NCI-H526 (cell line): ENCODE data around the gene CIAPIN1.

Experiments used
- DNase-seq, 2 experiments: peaks; one replicate each; lab custom pipeline; 2025; lab: John Stamatoyannopoulos, UW

CIAPIN1 gene

DNA sequence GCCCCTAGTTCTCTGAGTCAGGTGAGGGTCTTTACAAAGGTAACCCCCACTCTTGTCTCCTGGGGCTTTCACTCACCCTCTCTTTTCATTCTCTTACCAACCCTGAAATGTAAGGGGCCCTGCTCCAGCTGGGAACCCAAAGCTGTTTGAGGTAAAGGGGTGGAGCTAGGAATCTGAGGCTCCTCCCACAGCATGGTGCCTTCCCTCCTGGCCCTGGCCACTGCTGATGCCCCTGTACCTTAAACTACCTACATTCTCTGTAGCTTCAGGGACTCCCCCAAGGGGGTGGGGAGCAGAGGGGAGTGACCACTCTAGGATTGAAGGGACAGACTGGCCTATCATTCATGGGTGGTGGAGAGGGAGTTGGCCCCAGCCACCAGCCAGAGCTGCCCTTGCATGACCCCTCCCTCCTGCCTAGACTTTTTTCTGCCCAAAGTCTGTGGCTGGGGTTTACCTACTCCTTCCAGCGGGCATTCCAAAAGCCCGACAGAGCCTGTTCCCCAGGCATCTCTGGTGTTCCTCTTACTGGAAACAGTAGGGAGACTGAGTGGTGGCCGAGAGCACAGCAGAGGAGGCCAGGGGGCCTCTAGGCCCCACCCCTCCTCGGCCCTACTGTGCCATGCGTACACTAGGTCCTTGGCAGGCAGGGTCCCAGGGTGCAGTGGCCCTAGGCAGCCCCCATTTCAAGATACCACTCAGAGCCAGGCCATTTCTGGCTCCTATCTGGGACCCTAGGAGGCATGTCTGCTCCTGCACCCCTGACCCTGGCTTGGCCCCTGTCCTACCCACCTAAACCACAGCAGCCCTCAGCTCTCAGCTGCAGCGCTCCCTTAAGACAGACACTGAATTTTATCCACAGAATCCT, 29.6 kb upstream of the CIAPIN1 start:
- DNase-seq = peak in 1 of 2 experiments; percentile 9

- peak in 1 of 2 experiments; percentile 61 for DNase-seq
These were observed 28.6 kb upstream of the CIAPIN1 start for GRCh38 chr16:57475711-57476339.

DNA sequence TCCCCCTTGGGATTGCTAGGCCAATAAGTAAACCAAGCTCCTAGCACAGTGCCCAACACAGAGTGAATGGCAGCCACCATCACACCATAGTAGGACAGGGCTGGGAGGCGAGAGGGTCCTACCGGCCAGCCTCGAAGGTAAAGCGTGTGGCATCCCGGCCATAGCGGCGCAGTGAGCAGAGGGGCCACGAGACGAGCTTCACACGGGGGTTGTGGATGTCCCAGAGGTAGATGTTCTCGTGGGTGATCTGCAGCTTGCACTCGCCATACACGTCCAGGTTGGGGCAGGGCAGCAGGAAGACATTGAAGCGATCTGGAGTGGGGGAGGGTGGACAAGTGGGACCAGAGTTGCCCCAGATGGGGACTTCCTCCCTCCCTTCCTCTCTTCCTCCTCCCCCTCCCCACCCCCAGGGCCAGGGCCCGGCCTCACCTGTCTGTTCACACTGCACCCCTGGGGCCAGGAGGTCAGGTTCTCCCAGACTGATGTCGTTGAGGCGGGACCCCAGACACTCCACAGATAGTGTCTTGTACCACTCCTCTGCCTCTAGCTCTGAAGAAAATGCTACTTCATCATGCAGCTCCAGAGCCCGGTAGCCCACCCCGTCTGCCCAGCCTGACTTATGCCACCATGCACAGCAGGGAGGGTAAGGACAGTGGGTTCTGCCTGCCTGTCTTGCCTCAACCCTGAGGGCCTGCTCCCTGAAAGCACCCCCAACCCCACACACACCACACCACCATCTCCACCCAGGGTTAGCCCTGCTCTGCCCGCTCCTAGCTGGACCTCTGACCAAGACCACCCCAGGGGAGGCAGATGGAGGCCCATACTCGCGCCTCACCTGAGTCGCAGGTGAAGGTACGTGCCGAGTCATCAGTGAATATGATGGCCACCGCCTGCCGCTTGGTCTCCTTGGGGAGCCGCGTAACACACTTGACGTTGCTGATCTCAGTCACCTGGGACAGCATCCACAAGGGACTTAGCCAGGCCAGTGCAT, 27.8 kb upstream of the CIAPIN1 start:
- DNase-seq = no peak

- no peak for DNase-seq
These were observed 26.7 kb upstream of the CIAPIN1 start for GRCh38 chr16:57473906-57474305.

DNA sequence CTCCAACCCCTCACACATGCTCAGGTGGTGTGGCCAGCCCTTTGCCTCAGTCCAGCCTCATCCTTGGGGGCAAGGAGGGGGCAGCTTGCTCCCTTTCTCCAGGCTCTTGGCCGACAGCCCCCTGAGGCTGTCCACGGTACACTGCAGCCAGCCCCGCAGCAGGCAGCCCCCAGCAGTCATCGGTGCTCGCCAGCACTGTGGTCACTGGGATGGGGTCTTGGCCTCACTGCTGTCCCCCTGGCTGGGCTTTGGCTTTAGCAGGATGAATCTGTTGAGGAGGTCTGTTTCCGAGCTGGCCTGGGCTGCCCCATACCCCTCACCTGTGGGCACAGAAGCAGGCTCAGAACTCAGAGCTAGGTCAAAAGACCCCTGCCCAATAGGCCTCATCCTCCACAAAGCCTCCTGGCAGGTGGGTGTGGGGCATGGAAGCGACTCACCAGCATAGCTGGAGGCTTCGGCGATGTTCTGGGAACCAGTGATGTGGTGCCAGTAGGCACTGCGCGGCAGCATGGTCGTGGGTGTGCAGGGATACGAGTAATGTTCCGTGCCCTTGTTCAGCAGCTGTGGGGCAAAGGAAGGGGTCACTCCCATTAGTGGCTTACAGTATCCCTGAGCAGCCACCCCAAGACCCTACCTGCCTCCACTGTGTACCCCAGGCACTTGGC, 26.1 kb upstream of the CIAPIN1 start:
- DNase-seq = no peak

- DNase-seq = no peak
These were observed 25.5 kb upstream of the CIAPIN1 start for GRCh38 chr16:57472665-57473060.

DNA sequence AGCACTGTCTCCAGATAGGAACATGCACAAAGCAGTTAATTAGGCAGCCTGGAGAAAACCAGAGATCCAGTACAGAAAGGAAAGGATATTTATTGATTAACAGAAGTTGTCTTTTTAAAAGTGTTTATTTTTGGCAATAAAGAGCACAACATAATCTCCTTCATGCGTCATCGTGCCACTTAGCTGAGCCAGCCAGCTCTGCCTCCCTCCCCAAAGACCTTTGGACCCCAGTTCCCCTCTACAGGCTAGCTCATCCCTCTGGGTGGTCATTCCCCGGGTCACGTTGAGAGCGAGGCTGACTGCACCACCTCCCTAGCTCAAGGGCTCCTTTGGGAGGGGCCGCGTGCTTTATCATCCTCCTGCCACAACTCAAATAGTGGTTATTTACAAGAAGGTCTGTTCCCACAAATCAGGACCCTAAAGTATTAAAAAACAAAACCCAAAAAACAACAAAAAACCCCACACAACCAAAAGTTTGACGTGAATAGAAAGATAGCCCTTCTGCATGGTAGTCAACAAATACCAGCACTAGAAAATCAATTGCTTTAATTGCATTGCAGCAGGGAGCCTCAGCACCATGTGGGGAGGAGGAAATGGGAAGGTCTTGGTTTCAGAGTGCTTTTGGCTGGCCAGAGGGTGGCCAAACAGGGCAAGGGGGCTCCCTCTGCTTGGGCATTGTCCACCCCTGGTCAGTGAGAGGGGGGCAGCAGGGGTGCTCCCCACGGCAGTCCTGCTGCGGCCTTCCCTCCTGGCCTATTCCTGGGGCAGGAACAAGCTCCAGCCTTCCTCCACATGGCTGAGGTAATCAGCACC, 24.9 kb upstream of the CIAPIN1 start:
- DNase-seq = no peak

DNA sequence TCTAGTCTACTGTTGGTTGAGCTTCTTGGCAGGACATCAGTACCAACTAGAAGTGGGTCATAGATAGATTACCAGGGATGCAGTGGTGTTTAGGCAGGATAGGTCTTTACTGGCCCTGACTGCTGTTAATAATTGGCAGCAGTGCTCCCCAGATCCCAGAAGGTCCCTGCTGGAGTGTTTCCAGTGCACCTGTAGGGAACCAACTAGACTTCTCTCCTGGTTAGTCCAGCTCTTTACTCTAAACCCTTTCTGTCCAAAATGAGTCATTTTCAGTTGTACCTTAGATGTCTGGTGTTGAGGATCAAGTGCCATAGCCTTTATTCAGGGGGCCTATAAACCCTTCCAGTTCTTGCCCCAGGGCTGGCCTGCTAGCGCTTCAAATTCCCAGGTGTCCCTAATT, 24.0 kb upstream of the CIAPIN1 start:
- DNase-seq = no peak

- DNase-seq = no peak
These were observed 23.5 kb upstream of the CIAPIN1 start for GRCh38 chr16:57470711-57471110.

DNA sequence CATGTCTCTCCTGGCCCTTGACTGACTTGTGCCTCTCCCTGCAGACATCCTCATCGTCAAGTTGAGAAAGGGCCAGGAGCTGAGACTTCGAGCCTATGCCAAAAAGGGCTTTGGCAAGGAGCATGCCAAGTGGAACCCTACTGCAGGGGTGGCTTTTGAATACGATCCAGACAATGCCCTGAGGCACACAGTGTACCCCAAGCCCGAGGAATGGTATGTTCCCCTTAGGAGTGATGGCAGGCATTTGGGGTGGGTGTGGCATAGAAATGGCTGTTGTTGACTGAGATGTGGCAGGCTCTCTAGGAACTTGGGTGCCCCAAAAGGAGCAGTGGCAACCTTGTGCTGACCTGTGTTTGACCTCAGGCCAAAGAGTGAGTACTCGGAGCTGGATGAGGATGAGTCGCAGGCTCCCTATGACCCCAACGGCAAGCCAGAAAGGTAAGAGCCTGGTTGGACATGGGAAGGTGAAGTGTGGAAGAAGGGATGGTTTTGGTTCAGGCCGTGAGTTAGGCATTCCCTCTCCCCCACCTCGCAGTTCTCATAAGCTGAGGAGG, 22.8 kb upstream of the CIAPIN1 start:
- peak in 1 of 2 experiments; percentile 7 for DNase-seq

- DNase-seq = no peak
These were observed 21.9 kb upstream of the CIAPIN1 start for GRCh38 chr16:57469046-57469445.

- DNase-seq = no peak
These were observed 21.2 kb upstream of the CIAPIN1 start for GRCh38 chr16:57468346-57468745.

DNA sequence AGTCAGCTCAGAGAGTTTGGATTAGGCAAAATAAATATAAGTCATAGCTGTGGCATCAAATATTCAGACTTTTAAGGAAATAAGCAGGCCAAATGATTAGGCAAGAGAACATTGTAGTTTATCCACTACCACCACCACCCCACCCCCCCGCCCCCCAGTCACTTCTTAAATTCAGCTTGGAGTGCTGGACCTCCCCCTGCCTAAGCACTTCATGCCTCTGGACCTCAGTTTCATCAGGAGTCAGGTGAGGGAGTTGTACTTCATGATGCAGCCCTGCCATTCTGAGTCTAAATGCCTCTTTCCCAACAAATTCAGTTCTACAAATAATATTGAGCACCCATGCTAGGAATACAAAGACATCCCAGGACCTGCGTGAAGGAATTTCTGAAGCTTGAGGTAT, 17.3 kb upstream of the CIAPIN1 start:
- no peak for DNase-seq

- DNase-seq = no peak
These were observed 15.8 kb upstream of the CIAPIN1 start for GRCh38 chr16:57462978-57463362.

- peak; percentile 26 to 89 for DNase-seq
These were observed 15.2 kb upstream of the CIAPIN1 start, which contains the start of gene POLR2C for GRCh38 chr16:57462209-57462977. POLR2C (plus strand) TSS chr16:57462679; CDS start chr16:57462725, 46 bp downstream.

DNA sequence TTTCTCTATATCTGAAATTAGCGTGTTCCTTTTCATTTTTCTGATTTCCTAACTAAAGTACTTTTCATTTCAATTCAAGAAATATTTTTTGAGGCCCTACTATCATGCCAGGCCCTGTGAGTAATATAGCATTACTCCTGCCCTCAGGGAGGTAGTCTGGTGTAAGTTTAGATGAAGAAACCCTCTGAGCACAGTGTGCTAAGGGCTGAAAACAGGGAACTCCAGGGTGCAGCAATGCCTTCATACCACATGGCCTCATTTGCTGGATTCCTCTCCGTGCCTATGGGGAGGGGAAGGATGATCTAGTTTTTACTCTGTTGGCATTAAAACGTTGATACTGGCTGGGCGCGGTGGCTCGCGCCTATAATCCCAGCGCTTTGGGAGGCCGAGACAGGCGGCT, 4.8 kb upstream of the CIAPIN1 start:
- no peak for DNase-seq

DNA sequence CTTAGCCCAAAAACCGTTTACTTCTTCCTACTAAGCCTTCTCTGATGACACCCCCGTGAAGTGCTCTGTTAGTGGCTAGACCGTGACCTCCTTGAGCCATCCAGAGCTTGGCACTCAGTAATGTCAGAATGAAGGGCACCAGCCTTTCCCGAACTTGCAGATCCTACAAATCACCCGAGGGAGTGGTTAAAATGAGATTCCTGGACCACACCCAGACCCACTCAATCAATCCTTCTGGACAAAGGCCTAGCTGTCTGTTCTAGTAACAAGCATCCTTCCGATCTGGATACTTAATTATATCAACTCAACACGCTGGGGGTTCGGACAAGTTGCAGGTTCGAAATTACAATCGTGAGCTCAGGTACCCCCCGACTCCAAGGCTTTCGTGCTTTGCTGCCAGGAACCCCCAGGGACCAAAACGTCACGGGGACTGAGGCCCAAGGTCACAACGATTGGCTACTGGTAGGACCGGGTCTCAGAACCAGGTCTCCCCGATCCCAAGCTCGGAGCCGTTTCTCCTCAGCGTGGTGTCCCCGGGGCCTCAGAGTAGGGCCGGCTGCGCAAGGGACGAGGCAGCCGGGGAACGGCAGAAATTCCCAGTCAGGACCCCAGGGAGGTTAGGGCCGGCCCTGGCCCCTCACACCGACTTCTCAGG, 527 bp downstream of the CIAPIN1 start:
- peak in 1 of 2 experiments; percentile 44 for DNase-seq

DNA sequence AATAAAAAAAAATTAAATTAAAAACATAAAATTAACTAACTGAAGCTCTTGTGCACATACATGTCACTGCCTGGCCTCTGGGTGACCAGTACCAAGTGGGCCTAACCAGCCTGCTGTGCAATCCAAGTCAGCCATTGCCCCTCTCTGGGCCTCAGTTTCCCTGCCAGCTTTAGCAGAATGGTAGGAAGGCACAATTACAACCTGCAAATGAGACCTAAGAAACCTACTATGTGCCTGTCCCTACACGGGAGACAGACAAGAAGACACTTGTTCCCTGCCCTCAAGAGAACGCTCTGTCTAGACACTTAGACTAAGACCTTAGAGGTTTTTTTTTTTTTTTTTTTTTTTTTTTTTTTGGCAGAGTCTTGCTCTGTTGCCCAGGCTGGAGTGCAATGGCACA, 1.7 kb downstream of the CIAPIN1 start:
- no peak for DNase-seq

DNA sequence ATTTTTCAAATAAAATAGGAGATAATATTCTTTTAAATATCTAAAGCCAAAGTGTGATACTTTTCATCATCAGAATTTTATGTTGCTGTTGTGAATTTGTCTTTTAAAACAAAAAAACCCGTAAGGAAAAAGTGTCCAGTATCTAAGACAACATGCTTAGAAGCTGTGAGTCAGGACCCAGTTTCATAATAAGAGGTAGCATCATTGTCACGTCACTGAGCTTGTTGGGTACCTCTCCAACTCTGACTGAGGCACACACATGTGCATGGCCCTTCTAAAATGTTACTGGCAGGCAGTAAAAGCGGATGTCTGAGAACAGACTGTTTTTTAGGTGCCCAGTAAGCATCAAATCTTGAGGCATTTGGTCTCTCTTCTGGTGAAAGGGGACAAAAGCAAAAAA, 2.5 kb downstream of the CIAPIN1 start:
- no peak for DNase-seq
